Gastrocnemius medialis (tissue), 4 donors: ENCODE results near the gene RTN4RL1. TPM values are rescaled to one million over a fixed set of nuclear protein-coding genes. Genes with fewer than 3 reads are reported as not detected.
A peak's percentile ranks its signal among the peaks of the same experiment; 100 is the strongest.

ENCODE experiments used
- ATAC-seq, 2 donors: fragments of 150-250 bp; one replicate each; pipeline ENCODE4 v1.9.1; 2016
- DNase-seq, 2 donors: peaks; one replicate each; pipeline ENCODE4 v3.0.0-alpha.2; 2019
- H3K27ac ChIP-seq, 4 donors: fragments of 200-600 bp; sonication (generic); 1 replicate in 1 of 4; 2 replicates in 3 of 4; pipeline ENCODE4 v1.5.1; 2016 to 2018; ENCODE audit warnings: mild to moderate bottlenecking in 2 of 4, moderate library complexity in 1 of 4
- H3K27me3 ChIP-seq, 3 donors: fragments of 200-600 bp; sonication (generic) in 2 of 3; 1 replicate in 1 of 3; 2 replicates in 2 of 3; pipeline versions ENCODE4 v1.5.1 to v1.6.0; 2016 to 2019; ENCODE audit warnings: mild to moderate bottlenecking in 1 of 3, moderate library complexity in 1 of 3
- H3K36me3 ChIP-seq, 2 donors: fragments of 200-600 bp; sonication (generic) in 1 of 2; one replicate each; pipeline ENCODE4 v1.5.1; 2017 to 2018
- H3K4me1 ChIP-seq, 2 donors: fragments of 200-600 bp; sonication (generic) in 1 of 2; one replicate each; pipeline ENCODE4 v1.5.1; 2016 to 2017; ENCODE audit warnings: mild to moderate bottlenecking in 2 of 2
- H3K4me3 ChIP-seq, 4 donors: fragments of 200-600 bp; sonication (generic) in 3 of 4; 1 replicate in 1 of 4; 2 replicates in 3 of 4; pipeline ENCODE4 v1.5.1; 2016 to 2019; ENCODE audit warnings: mild to moderate bottlenecking in 2 of 4
- H3K9me3 ChIP-seq, 3 donors: fragments of 200-600 bp; sonication (generic) in 2 of 3; 1 replicate in 1 of 3; 2 replicates in 2 of 3; pipeline ENCODE4 v1.5.1; 2016 to 2019
- CTCF ChIP-seq, 5 experiments: fragments of 450-650 bp in 3 of 5; fragments of 200-600 bp in 2 of 5; sonication (generic) in 2 of 5; IDR thresholded peaks in 4 of 5; conservative IDR thresholded peaks in 1 of 5; 1 replicate in 4 of 5; 2 replicates in 1 of 5; pipeline ENCODE4 v1.5.1; 2016 to 2019; ENCODE audit warnings: antibody characterized with exemption in 5 of 5, mild to moderate bottlenecking in 3 of 5, moderate library complexity in 3 of 5
- POLR2A ChIP-seq, 2 donors: fragments of 450-650 bp; IDR thresholded peaks; one replicate each; pipeline ENCODE4 v1.6.1; 2017; ENCODE audit warnings: antibody characterized with exemption in 2 of 2, mild to moderate bottlenecking in 2 of 2, moderate library complexity in 2 of 2
- in situ Hi-C, 4 donors: fragments of 200-750 bp; cut with MboI; loops; one replicate each; pipeline versions ENCODE4 v1.15.0 to v1.8.0; 2017; ENCODE audit warnings: low sequenced_read_pairs in 4 of 4
- intact Hi-C: fragments of 100-400 bp; cut with DNase I; formaldehyde crosslinking; loops from one replicate; pipeline ENCODE4 v1.15.1; 2023; ENCODE audit warnings: low total_unique reads
- total RNA-seq, 4 donors: library from RNA; depleted of rRNA; stranded (reverse); fragments of >200 nt; gene quantifications; one replicate each; pipeline versions ENCODE4 v1.1.0 to v1.2.3, GENCODE V29; 2016

Gene RTN4RL1
- total RNA-seq, 4 donors from 2014 or later = 0.31 to 1.7 (median 1.2) TPM

DNA sequence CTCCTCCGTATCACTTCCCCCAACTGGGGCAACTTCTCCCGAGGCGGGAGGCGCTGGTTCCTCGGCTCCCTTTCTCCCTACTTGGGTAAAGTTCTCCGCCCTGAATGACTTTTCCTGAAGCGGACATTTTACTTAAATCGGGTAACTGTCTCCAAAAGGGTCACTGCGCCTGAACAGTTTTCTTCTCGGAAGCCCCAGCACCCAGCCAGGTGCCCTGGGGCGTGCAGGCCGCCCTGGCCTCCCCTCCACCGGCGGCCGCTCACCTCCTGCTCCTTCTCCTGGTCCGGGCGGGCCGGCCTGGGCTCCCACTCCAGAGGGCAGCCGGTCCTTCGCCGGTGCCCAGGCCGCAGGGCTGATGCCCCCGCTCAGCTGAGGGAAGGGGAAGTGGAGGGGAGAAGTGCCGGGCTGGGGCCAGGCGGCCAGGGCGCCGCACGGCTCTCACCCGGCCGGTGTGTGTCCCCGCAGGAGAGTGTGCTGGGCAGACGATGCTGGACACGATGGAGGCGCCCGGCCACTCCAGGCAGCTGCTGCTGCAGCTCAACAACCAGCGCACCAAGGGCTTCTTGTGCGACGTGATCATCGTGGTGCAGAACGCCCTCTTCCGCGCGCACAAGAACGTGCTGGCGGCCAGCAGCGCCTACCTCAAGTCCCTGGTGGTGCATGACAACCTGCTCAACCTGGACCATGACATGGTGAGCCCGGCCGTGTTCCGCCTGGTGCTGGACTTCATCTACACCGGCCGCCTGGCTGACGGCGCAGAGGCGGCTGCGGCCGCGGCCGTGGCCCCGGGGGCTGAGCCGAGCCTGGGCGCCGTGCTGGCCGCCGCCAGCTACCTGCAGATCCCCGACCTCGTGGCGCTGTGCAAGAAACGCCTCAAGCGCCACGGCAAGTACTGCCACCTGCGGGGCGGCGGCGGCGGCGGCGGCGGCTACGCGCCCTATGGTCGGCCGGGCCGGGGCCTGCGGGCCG lies 31.4 kb upstream of the RTN4RL1 start:
- intact Hi-C loops (loop anchor here (5.0 kb wide), 1 partner anchor 36 kb away; no protein-coding TSS in a partner anchor), in situ Hi-C loops (no loop called here)
- ATAC-seq = no peak
- Histone ChIP-seq H3K36me3 (no peaks in the 10 kb centered on the region), H3K27ac (peak overlapping the region; percentile 45 to 82 (median 76)), H3K4me1 (peaks cover 2 to 19% of the 10 kb centered on the region in 2 donors), H3K4me3 (peak overlapping the region; percentile 31 to 52 (median 48)), H3K9me3 (no peaks in the 10 kb centered on the region), H3K27me3 (peaks cover 0 to 3% (median 0%) of the 10 kb centered on the region in 3 donors)
- TF ChIP-seq POLR2A (IDR thresholded peaks at IDR 0.05) = no peak
- TF ChIP-seq CTCF (IDR thresholded peaks at IDR 0.05 in 4 of 5, conservative IDR thresholded peaks at IDR 0.05 in 1 of 5) = no peak
- DNase-seq = no peak

GRCh38 chr17:2055292-2056205 lies 30.4 kb upstream of the RTN4RL1 start:
- intact Hi-C loops (loop anchor here (2.0 to 5.0 kb wide), 2 partner anchors 37 to 123 kb away; no protein-coding TSS in a partner anchor), in situ Hi-C loops (no loop called here)
- Histone ChIP-seq H3K4me3 (peak overlapping the region; percentile 52 to 67 (median 64)), H3K27me3 (peaks cover 0 to 12% (median 0%) of the 10 kb centered on the region in 3 donors), H3K36me3 (no peaks in the 10 kb centered on the region), H3K4me1 (peaks cover 2 to 27% of the 10 kb centered on the region in 2 donors), H3K9me3 (no peaks in the 10 kb centered on the region), H3K27ac (peak overlapping the region; percentile 70 to 82 (median 76))
- TF ChIP-seq POLR2A (IDR thresholded peaks at IDR 0.05) = no peak
- TF ChIP-seq CTCF (IDR thresholded peaks at IDR 0.05 in 4 of 5, conservative IDR thresholded peaks at IDR 0.05 in 1 of 5) = no peak
- DNase-seq (no peak), ATAC-seq (peak; percentile 15 to 28)

- in situ Hi-C loops (loop anchor here in 1 of 4 donors (5.0 kb wide), 1 partner anchor 193 kb away; no protein-coding TSS in a partner anchor), intact Hi-C loops (loop anchor here (1.0 to 5.0 kb wide), 6 partner anchors 38 to 348 kb away; partner anchors contain the start of genes MNT, SGSM2 and TSR1)
- Histone ChIP-seq H3K36me3 (no peaks in the 10 kb centered on the region), H3K27ac (peak within 1 kb of the TSS; percentile 70 to 82 (median 76)), H3K4me1 (peaks cover 0 to 28% of the 10 kb centered on the region in 2 donors), H3K27me3 (peaks cover 0 to 14% (median 0%) of the 10 kb centered on the region in 3 donors), H3K9me3 (no peaks in the 10 kb centered on the region), H3K4me3 (peak within 1 kb of the TSS; percentile 52 to 67 (median 64))
- peak; percentile 53 to 63 for ATAC-seq
- peak; percentile 52 to 63 for DNase-seq
- TF ChIP-seq CTCF (IDR thresholded peaks at IDR 0.05 in 4 of 5, conservative IDR thresholded peaks at IDR 0.05 in 1 of 5) (peak; percentile 78 to 99 (median 98)), POLR2A (IDR thresholded peaks at IDR 0.05) (peak; percentile 55 to 71)
These were observed 29.6 kb upstream of the RTN4RL1 start, which contains the start of gene HIC1 for GRCh38 chr17:2054512-2055291. HIC1 (plus strand) TSS chr17:2055103; CDS start chr17:2056691, 1,588 bp downstream.

GRCh38 chr17:2054262-2054511 lies 29.1 kb upstream of the RTN4RL1 start:
- Histone ChIP-seq H3K36me3 (no peaks in the 10 kb centered on the region), H3K27ac (peak overlapping the region; percentile 7 to 82 (median 74)), H3K27me3 (peaks cover 1 to 14% (median 3%) of the 10 kb centered on the region in 3 donors), H3K9me3 (no peaks in the 10 kb centered on the region), H3K4me1 (peaks cover 4 to 27% of the 10 kb centered on the region in 2 donors), H3K4me3 (peak overlapping the region; percentile 47 to 62 (median 54))
- no peak for DNase-seq
- intact Hi-C loops = loop anchor here (1.0 to 5.0 kb wide), 5 partner anchors 125 to 348 kb away; partner anchors contain the start of genes MNT, SGSM2 and TSR1
- TF ChIP-seq POLR2A (IDR thresholded peaks at IDR 0.05) (no peak), CTCF (IDR thresholded peaks at IDR 0.05 in 4 of 5, conservative IDR thresholded peaks at IDR 0.05 in 1 of 5) (no peak)
- in situ Hi-C loops = loop anchor here in 1 of 4 donors (5.0 kb wide), 1 partner anchor 193 kb away; no protein-coding TSS in a partner anchor
- ATAC-seq = no peak
